Measurements from ENCODE around the gene SIX2. TPM values are rescaled to one million over a fixed set of nuclear protein-coding genes. Genes with fewer than 3 reads are reported as not detected.

Gene SIX2
- total and polyA plus RNA-seq, 2 of the 8 experiments (the other 6 are each of a cell fraction or from before 2014, with no cell fraction given): 0.47 to 1.0 TPM

GRCh38 chr2:44965684-44966083, 43.6 kb downstream of the SIX2 start (continued):
- TF ChIP-seq CHD7 (IDR thresholded peaks at IDR 0.05; ENCODE audit: insufficient replicate concordance, low read length) (no peak), ASH2L (IDR thresholded peaks at IDR 0.05; ENCODE audit: low read length) (no peak), SAP30 (IDR thresholded peaks at IDR 0.05; ENCODE audit: insufficient read depth, insufficient replicate concordance, low read length) (no peak)
